Liver (tissue), 3 donors: ENCODE data around the gene MKS1.

Experiments used
- ATF3 ChIP-seq: IDR thresholded peaks from 2 replicates; pipeline ENCODE4 v1.6.1; 2016; ENCODE audit warnings: antibody characterized with exemption
- CTCF ChIP-seq: fragments of 150-350 bp; IDR thresholded peaks from 2 replicates; pipeline ENCODE4 v1.5.1; 2017; ENCODE audit warnings: improper control_type of control experiment, low read depth, low read length; ENCODE audit not compliant: missing input control
- donor health status: healthy.
- donor health status: healthy.

GRCh38 chr17:58176200-58176599 lies 42.9 kb downstream of the MKS1 start:
- no peak for TF ChIP-seq CTCF
- TF ChIP-seq ATF3: no peak
